ENCODE data around the gene CC2D1A.

- TF ChIP-seq CTCF (conservative IDR thresholded peaks at IDR 0.05; ENCODE audit: low read depth, low read length): no peak
- TF ChIP-seq EZH2 (IDR thresholded peaks at IDR 0.05; ENCODE audit: low read length, unreplicated experiment): no peak
- TF ChIP-seq EZH2phosphoT487 (IDR thresholded peaks at IDR 0.05; ENCODE audit: borderline replicate concordance, low read length): no peak
Observed at GRCh38 chr19:13881692-13882418, 24.1 kb upstream of the CC2D1A start.
